HG03045 (cell line): ENCODE data around the gene NPR2.

Experiments
- ATAC-seq: cut with Tn5 transposase; IDR thresholded peaks from one replicate; pipeline ENCODE4 v1.9.1; 2021; ENCODE audit warnings: mild to moderate bottlenecking, moderate library complexity; ENCODE audit not compliant: unreplicated experiment

The NPR2 gene

DNA sequence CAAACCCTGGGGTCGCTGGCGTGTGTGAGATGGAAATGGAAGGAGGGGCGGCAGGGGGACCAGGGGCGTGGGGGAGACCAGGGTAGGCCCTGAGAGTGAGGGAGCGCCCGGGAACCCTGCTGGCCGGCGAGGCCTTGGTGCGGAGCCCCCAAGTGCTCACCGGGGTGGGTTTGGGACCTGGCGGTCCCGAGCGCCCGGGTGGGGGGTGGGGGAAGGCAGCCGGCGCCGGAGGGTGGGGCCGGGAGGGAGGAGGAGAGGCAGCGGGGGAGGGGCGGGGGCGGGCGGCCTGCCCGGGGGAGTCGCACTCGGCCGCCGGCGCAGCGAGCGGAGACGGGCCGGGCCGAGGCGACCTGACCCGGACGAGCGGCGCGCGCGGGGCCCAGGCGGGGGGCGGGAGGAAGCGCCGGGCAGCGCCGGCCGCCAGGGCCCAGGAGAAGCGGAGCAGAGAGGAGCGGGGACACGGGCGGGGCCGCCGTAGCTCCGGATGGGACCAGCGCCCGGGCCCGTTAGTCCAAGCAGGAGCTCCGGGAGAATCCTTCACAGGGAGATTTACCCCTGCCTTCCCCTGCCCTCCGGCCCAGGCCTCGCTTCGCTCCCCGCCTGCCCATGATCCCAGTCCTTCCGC lies at the start of gene NPR2:
Gene NPR2, plus strand, starts transcription at position 295 of the 625 bp plus-strand sequence. CDS start 818 bp downstream, outside the sequence.
- ATAC-seq = no peak

GRCh38 chr9:35741740-35742139 lies 49.7 kb upstream of the NPR2 start:
- ATAC-seq = no peak

DNA sequence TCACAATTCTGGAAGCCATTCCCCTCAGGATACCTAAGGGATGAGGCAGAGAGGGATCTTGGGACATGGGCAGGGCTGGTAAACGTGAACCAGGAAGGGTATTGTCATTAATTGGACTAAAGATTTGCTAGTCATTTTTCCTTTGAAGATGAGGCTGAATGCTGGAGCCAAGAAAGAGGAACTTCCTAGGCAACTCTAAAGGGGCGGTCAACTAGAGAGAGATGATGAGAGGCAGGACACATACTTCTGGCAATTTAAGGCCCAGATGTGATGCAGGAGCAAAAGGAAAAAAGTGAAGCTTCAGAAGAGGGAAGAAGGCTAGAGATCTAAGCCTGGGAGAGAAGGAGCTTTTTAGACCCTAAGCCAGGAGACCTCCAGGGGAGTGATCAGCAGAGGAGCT lies 47.9 kb upstream of the NPR2 start:
- ATAC-seq = no peak

DNA sequence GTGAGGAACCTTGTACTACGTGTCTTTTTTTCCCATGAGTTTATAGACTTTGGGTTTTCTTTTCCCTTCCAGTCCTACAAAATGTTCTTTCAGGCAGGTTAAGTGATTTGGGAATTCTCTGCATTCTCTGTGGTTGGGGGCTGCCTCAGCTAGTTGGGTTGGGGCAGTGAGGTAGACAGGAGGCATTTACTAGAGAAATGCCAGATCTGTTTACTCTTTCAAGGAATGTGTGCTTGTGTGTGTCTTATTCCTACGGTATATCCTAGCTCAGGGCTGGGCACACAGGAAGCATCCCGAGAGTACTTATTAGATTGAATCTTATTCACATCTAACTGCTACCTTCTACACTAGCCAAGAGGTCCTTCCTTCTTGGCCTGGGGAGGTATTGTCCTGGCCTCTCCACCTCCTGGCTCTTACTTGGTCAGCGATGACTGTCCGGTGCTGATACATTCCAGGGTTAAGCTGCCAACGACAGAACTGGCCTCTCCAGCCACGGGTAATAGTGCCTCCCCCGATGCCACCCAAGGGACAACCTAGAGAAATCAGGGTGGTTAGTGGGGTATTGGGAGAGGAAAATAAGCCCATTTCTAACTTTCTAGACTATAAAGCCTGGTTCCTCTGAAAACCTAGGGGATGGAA lies 47.4 kb upstream of the NPR2 start:
- ATAC-seq = no peak

- no peak for ATAC-seq
Measured at GRCh38 chr9:35745569-35745968, 45.8 kb upstream of the NPR2 start.

DNA sequence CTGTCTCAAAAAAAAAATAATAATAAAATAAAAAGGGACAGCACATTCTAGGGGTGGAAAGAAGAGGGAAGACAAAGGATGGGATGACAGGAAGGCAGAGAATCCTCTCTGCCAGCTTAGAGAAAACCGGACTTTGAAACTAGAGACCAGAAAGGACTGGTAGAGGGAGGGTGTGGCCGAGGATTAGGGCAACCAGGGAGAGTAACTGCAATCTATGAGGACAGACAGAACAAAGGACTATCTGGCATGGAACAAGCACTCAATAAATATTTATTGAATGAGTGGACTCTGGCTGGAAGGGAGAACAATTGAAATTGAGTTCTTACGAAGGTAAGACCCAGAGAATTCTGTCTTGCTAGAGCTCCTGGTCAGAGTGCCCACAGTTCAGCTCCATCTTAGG lies 44.8 kb upstream of the NPR2 start:
- no peak for ATAC-seq

- ATAC-seq = no peak
Measured at GRCh38 chr9:35748242-35748857, 43.0 kb upstream of the NPR2 start.

DNA sequence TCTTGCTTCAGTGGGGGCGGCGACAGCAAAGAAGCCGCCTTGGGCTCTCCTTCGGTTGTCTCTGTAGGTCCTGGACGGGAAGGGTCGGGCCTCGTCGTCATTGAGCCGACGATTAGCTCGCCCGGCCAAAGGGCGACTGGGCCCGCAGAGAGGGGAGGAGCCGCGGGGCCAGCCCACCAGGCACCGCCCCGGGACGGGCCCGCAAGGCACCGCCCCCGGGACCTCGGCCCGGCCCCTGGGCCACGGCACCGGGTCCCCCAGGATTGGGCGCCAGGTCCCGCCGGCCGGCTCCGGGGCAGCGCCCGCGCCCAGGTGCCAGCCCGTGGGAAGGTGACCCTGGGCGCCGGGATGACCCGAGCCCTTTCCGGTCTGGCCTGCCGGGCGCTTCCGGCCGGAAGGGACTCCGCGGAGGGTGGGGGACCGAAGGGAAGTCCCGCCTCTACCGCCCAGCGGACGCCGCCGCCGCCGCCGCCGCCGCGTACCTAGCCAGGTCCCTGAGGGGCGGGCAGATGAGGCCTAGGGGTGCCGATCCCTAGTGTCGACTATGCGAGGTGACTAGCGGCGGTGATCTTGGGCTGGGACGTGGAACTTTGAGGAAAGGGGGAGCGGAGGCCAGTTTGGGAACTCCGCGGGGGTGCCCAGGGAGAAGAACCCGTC lies 42.4 kb upstream of the NPR2 start, which contains the start of the genes GBA2 and RGP1:
Gene GBA2, minus strand, starts transcription at position 371 of the 657 bp plus-strand sequence. CDS start 524 bp downstream, outside the sequence.
Gene RGP1, plus strand, starts transcription at position 430 of the 657 bp plus-strand sequence. CDS start 469 bp downstream, outside the sequence.
- ATAC-seq = peak; percentile 81

DNA sequence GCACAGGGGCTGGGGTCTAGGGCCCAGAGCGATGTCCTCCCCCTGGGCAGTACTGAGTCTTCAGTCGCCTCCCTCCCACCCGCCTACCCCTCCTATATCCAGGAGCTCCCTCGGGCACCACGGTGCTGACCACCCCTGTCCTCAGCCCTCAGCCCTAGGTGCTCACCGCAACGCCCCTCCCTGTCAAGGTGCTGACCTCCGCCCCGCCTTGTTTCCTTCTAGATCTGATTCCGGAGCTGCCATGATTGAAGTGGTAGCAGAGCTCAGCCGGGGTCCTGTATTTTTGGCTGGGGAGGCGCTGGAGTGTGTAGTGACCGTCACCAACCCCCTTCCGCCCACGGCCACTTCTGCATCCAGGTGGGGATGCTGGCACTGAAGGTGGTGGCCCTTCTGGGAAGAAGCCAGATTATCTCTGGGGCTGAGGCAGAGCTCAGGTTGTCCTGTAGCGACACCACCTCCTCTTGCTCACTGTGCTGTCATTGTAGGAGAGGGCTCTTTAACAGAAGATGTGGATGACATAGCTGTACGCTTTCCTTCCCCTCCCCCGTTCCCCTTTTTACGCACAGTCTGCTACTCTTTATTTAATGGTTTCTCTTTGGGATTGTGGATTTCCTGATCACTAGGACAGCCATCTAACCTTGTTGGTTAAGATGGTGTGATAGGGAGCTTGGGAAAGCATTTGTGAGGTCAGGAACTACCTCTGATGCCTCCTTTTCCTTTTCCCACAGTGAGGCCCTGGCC lies 41.7 kb upstream of the NPR2 start:
- ATAC-seq = peak; percentile 25

GRCh38 chr9:35750256-35750531 lies 41.2 kb upstream of the NPR2 start:
- ATAC-seq = no peak

GRCh38 chr9:35753466-35753865 lies 37.9 kb upstream of the NPR2 start:
- ATAC-seq = no peak

DNA sequence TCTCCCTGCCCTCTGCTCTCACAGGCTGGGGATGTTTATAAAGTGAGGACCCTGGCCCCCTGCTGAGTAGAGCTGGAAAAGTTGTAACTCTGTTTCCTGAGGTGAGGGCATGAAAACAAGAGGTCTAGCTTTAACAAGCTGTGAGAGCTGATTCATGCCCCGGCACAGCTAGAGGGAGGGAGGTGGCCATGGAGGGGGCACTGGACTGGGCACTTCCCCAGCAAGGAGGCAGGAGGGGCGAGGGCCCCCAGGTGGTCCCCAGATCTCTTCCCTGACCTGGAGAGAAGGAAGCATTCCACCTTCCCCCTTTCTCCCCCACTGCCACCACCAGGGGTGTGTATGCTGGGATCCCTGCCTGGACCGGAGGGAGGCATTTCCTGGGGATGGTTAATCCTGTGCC lies 37.1 kb upstream of the NPR2 start, which contains the start of gene MSMP:
Gene MSMP, minus strand, starts transcription at position 13 of the 400 bp plus-strand sequence. CDS start 147 bp downstream, outside the sequence.
- ATAC-seq = no peak

- ATAC-seq = no peak
Measured at GRCh38 chr9:35755071-35755470, 36.3 kb upstream of the NPR2 start.

DNA sequence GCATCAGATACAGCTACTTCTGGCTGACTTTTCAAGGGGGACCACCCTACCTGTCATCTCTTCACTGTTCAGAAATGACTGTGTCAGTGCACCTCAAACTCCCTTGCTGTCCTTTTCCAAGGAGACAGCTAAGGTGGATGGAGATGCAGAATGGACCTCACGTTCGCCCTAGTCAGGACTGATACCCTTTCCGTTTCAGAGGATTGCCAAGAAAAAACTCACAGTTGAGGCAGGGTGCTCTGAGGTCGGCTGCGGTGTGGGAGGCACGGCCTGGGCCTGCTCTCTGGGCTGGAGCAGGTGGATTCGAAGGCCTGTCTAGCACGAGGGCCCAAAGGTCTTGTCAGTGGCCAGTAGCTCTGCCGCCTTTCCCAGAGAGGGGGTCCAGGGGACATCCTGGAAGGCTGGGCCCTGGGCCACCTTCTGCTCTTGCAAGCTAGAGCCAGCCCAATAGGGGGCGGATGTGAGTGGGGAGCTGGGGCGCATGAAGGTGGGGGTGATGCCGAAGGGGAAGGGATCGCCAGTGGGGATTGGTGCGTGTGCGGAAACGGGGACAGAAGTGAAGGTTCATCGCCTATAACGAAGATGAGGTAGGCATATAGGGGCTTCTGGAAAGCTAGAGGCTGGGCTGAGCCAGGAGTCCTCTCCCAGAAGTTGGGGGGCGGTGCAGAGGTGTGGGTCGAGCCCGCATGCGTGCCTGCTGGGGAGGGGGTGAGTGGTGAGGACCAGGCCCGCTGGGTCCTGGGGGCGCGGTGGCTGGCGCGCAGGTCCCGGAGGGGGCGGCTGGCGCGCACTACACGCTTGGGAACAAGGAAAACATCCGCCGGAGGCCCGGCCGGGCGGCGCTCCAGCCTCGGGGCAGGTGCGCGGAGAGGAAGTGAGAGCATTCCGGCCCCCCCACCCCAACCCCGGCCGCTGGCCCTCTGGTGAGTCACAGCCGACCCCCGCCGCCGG lies 34.8 kb upstream of the NPR2 start:
- peak; percentile 60 for ATAC-seq

DNA sequence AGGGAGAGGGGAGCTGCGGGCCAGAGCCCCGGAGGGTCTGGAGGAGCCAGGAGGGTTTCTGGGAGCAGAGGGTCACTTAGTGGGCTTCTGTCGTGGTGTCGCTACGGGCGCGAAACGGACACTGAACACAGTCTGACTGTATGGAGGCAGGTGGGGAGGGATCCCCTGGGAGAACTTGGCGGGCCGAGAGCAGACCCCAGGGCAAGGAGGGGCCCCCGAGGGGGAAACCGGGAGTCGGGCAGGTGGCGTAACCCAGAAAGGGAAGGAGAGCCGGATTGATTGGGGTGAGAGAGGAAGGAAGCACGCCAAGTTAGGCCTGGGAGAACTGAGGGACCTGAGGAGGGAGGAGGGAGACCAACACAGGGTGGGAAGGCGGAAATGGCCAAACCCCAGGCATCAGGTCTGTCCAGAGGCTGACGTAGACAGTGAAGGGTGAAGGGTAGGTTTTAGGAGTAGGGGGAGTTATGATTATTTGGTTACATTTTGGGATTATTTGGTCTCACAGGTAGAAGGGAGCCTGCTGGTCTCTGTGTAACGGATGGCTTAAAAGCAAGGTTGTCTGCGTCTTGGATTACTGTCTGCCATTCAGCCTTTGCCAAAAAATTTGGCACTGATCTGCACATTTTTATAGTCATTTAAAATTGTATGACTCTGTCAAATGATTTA lies 34.0 kb upstream of the NPR2 start:
- peak; percentile 47 for ATAC-seq

- no peak for ATAC-seq
Measured at GRCh38 chr9:35757892-35758275, 33.5 kb upstream of the NPR2 start.

- ATAC-seq = no peak
Measured at GRCh38 chr9:35758475-35759050, 32.8 kb upstream of the NPR2 start.

DNA sequence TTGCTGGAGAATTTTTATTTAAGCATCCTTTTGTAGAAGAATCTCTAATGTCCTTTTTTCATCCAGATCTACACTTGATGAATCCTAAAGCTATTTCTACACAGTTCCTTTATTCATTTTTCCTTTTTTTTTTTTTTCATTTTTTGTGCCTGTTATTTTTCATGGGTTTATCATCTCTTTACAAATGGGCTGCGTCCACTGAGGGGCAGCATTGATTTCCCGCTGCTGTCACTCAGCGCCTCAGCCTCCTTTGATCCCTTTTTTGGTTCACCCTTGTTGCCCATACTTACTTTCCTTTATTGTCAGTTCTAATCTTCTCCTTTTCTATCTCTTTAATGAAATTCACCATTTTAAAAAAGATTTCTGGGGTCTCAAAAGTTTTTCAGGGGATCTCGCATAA lies 31.6 kb upstream of the NPR2 start:
- ATAC-seq = no peak

GRCh38 chr9:35760651-35761050 lies 30.7 kb upstream of the NPR2 start:
- no peak for ATAC-seq
